Epithelial cell of esophagus (primary cell): ENCODE results near the gene CCDC6.
"Not testable (repeated sequence)": the region's sequence is repeated elsewhere in the genome, so short reads cannot be mapped to it uniquely, and the experiment has no call there.

Source experiments
- DNase-seq: peaks from one replicate; pipeline ENCODE4 v3.0.0; 2010; ENCODE audit warnings: low read depth
- H3K4me3 ChIP-seq: 2 replicates; pipeline ENCODE4 v1.5.1; 2011; ENCODE audit warnings: mild to moderate bottlenecking, low read length, control low read depth
- TF ChIP-seq, protein P1 (sequence below): IDR thresholded peaks from 2 replicates; pipeline ENCODE4 v1.5.1; 2011; ENCODE audit warnings: low read depth, mild to moderate bottlenecking, low read length, control low read depth, inconsistent platforms; ENCODE audit not compliant: insufficient read depth; ENCODE audit errors: missing control alignments

The CCDC6 gene

DNA sequence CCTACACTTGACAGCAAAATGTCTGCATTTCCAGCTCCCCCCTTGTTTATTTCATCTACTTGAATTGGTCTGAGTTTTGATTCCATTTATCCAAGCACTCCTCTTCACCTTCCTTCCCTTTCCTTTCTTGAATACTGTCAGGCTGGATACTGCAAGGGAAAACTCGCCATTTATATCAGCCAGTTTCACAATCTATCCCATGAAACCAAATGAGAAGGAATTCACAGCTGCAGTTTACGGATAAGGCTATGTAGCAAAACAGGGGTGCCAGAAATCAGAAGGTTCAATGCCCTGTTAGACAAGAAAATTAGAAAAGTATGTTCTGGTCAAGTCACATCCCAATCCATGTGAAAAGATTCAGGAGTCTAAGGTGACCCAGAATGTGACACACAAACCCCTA, 28.1 kb downstream of the CCDC6 start:
- no peak overlapping the region for H3K4me3 ChIP-seq
- TF ChIP-seq, protein P1, sequence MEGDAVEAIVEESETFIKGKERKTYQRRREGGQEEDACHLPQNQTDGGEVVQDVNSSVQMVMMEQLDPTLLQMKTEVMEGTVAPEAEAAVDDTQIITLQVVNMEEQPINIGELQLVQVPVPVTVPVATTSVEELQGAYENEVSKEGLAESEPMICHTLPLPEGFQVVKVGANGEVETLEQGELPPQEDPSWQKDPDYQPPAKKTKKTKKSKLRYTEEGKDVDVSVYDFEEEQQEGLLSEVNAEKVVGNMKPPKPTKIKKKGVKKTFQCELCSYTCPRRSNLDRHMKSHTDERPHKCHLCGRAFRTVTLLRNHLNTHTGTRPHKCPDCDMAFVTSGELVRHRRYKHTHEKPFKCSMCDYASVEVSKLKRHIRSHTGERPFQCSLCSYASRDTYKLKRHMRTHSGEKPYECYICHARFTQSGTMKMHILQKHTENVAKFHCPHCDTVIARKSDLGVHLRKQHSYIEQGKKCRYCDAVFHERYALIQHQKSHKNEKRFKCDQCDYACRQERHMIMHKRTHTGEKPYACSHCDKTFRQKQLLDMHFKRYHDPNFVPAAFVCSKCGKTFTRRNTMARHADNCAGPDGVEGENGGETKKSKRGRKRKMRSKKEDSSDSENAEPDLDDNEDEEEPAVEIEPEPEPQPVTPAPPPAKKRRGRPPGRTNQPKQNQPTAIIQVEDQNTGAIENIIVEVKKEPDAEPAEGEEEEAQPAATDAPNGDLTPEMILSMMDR, result no peak
- DNase-seq, result no peak

DNA sequence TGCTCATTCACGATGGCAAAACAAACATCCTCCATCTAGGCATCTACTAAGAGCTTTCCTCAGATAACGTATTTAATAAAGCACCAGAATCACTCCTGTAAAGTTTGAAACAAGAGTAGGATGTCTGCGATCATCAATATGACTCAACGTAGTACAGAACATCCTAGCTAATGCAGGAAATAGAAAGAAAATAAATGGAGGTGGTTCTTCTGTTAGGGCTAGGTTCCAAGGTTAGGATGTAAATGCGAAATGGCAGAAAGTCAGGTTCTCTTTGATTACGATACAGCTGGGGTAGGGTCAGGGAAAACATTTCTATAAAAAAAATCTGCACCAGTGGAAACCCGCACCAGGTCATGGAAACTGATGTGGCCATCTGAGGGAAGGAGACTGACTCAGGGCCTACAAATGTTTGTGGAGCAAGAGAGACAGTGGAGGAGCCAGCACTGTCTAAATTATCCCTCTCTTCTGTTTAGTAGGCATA, 29.1 kb downstream of the CCDC6 start:
- no peak overlapping the region for H3K4me3 ChIP-seq
- TF ChIP-seq, protein P1, result no peak
- peak; percentile 32 for DNase-seq

DNA sequence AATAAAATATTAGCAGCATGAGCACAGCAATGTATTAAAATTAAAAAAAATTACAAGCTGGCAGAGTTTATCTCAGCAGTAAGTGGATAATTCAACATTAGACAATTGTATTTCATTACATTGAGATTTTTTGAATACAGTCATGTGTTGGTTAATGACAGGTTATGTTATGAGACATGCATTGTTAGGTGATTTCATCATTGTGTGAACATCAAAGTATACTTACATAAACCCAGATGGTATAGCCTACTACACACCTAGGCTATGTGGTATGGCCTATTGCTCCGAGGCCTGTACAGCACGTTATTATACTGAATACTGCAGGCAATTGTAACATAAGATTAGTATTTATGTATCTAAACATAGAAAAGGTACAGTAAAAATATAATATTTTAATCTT, 29.7 kb downstream of the CCDC6 start:
- TF ChIP-seq, protein P1, result no peak
- no peak overlapping the region for H3K4me3 ChIP-seq
- DNase-seq, result peak; percentile 82

DNA sequence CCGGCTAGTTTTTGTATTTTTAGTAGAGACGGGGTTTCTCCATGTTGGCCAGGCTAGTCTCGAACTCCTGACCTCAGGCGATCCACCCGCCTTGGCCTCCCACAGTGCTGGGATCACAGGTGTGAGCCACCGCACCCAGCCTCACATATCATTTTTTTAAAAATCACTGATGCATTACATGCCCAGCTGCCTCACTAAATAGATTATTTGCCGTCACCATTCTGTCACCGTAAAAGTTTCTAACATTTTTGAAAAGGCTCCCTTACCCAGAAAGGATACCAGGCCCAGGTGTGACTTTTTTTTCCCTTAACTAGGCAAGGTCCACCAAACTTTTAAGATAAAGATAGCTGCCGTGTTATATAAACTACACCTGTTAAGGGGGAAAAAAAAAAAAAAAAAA, 30.1 kb downstream of the CCDC6 start:
- not testable (repeated sequence) for DNase-seq, H3K4me3 ChIP-seq

DNA sequence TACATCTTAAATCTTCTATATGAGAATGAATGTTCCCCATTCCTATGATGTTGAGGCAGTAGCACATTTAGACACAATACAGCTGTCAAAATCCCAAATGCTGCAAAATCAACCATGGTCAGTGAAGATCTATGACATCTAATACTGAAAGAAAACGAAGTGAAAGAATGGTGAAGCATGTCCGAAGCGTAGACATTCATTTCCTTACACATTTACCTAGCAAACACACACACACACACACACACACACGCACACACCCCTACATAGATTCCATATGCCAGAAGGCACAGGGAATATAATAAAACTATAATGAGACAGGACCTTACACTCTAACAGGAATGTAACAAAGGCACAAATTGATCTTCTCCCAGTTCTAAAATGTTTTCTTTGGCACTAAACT, 32.5 kb downstream of the CCDC6 start:
- no peak for DNase-seq

DNA sequence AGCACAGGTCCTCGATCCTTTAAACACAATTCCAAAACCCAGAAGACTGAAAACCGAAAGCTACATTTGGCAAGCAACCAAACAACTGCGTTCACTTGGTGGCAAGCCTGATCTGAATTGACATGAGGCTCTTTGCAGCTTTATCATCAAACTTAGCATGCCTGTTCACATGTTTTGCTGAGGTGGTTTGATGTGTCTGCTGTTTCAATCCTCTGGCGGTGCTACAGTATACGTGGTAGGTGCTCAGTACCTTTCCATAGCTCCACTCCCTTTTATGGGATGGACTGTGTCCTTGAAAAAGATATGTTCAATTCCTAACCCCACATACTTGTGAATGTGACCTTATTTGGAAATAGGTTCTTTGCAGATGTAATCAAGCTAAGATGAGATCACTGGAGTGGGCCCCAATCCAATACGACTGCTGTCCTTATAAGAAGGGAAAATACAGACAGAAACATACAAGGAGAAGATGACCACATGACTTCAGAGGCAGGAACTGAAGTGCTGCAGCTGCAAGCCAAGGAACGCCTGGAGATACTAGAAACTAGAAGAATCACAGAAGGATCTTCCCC, 33.4 kb downstream of the CCDC6 start:
- no peak overlapping the region for H3K4me3 ChIP-seq
- DNase-seq, result peak; percentile 76
- TF ChIP-seq, protein P1, result no peak

More for the DNA sequence above, 32.5 kb downstream of the CCDC6 start:
- TF ChIP-seq, protein P1, result no peak
- H3K4me3 ChIP-seq, result no peak overlapping the region

DNA sequence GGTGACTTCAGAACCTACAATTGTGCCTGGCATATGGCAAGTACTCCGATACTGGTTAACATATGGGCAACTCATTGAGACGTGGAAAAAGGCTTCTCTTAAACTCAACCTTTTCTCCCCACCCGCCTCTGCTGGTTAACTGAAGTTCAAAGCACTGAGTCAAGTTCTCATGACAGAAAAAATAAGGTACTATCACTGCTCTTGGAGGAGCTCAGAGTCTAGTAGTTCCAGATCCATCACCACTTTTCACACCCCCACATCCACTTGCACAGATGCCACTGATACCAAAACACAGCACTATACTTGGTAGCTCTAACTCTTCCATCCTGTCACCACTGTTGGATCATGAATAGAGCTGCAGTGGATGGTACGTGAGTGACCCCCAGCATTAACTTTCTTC, 36.2 kb downstream of the CCDC6 start:
- H3K4me3 ChIP-seq, result no peak overlapping the region
- TF ChIP-seq, protein P1, result no peak
- no peak for DNase-seq

DNA sequence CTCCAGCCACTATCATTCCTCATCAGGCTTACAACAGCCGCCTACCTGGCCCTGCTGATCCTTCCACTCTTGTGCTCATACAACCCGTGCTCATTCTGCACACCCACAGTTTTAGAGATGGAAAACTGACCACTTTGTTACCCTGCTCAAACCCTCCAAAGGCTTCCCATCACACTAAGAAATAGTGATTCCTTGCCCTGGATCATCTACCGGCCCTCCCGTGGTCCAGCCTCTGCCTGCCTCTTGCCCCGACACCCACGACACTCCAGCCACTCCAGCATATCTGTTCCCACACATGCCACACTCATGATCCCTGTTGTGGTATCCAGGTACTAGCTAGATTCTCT, 36.8 kb downstream of the CCDC6 start:
- TF ChIP-seq, protein P1, result no peak
- no peak overlapping the region for H3K4me3 ChIP-seq
- no peak for DNase-seq
